Kasumi-1 (cell line): ENCODE measurements around the gene KCNQ2.

Source experiments
- DNase-seq, 2 experiments: peaks; one replicate each; lab custom pipeline; 2025; lab: John Stamatoyannopoulos, UW

Gene KCNQ2

GRCh38 chr20:63403403-63404105, 68.9 kb downstream of the KCNQ2 start:
- no peak for DNase-seq

GRCh38 chr20:63402860-63403220, 69.6 kb downstream of the KCNQ2 start:
- DNase-seq = no peak

GRCh38 chr20:63402181-63402859, 70.1 kb downstream of the KCNQ2 start:
- DNase-seq = no peak

- DNase-seq = no peak
These were observed 70.9 kb downstream of the KCNQ2 start for GRCh38 chr20:63401384-63402110.

- no peak for DNase-seq
These were observed 71.8 kb downstream of the KCNQ2 start for GRCh38 chr20:63400486-63401210.

- DNase-seq = no peak
These were observed 72.7 kb downstream of the KCNQ2 start for GRCh38 chr20:63399596-63400375.

- DNase-seq = no peak
These were observed 73.5 kb downstream of the KCNQ2 start for GRCh38 chr20:63398744-63399514.

GRCh38 chr20:63397946-63398450, 74.5 kb downstream of the KCNQ2 start:
- no peak for DNase-seq

- DNase-seq = no peak
These were observed 75.2 kb downstream of the KCNQ2 start for GRCh38 chr20:63397155-63397843.

GRCh38 chr20:63396300-63396699, 76.2 kb downstream of the KCNQ2 start:
- no peak for DNase-seq

GRCh38 chr20:63395723-63396122, 76.7 kb downstream of the KCNQ2 start:
- DNase-seq = no peak

GRCh38 chr20:63394920-63395455, 77.5 kb downstream of the KCNQ2 start:
- DNase-seq = no peak

- DNase-seq = no peak
These were observed 78.2 kb downstream of the KCNQ2 start for GRCh38 chr20:63394069-63394919.

- no peak for DNase-seq
These were observed 78.9 kb downstream of the KCNQ2 start for GRCh38 chr20:63393566-63393965.

GRCh38 chr20:63392465-63393365, 79.7 kb downstream of the KCNQ2 start:
- no peak for DNase-seq

- DNase-seq = no peak
These were observed 84.5 kb downstream of the KCNQ2 start for GRCh38 chr20:63387917-63388316.

GRCh38 chr20:63387393-63387792, 85.1 kb downstream of the KCNQ2 start:
- no peak for DNase-seq

- no peak for DNase-seq
These were observed 86.0 kb downstream of the KCNQ2 start for GRCh38 chr20:63386491-63386890.
